Karpas-422 (cell line): ENCODE results near the gene ART3. TPM values are rescaled to one million over a fixed set of nuclear protein-coding genes. Genes with fewer than 3 reads are reported as not detected.
"Not testable (repeated sequence)": the region's sequence is repeated elsewhere in the genome, so short reads cannot be mapped to it uniquely, and the experiment has no call there.

Experiments
- DNase-seq: peaks from one replicate; pipeline ENCODE4 v3.0.0-alpha.2; 2015
- H2AFZ ChIP-seq: fragments of 200-600 bp; sonication (generic); 2 replicates; pipeline ENCODE4 v1.6.1; 2014; ENCODE audit warnings: antibody characterized with exemption, low read length, mixed read lengths
- H3K27ac ChIP-seq: fragments of 200-600 bp; sonication (generic); 2 replicates; pipeline ENCODE4 v1.5.1; 2014; ENCODE audit warnings: mild to moderate bottlenecking, low read length, moderate library complexity
- H3K27me3 ChIP-seq: fragments of 200-600 bp; sonication (generic); 2 replicates; pipeline ENCODE4 v1.6.1; 2014; ENCODE audit warnings: low read length, mixed read lengths
- H3K36me3 ChIP-seq: fragments of 200-600 bp; sonication (generic); 2 replicates; pipeline ENCODE4 v1.6.1; 2014; ENCODE audit warnings: low read length, mixed read lengths; ENCODE audit not compliant: insufficient read depth
- H3K4me1 ChIP-seq: fragments of 200-600 bp; sonication (generic); 2 replicates; pipeline ENCODE4 v1.6.1; 2014; ENCODE audit warnings: mild to moderate bottlenecking, low read length, mixed read lengths
- H3K4me2 ChIP-seq: fragments of 200-600 bp; sonication (generic); 2 replicates; pipeline ENCODE4 v1.6.1; 2014; ENCODE audit warnings: low read length, low read depth, mild to moderate bottlenecking; ENCODE audit not compliant: poor library complexity, severe bottlenecking
- H3K4me3 ChIP-seq: fragments of 200-600 bp; sonication (generic); 2 replicates; pipeline ENCODE4 v1.5.1; 2014; ENCODE audit warnings: mild to moderate bottlenecking, antibody characterized with exemption, low read length, mixed read lengths
- H3K79me2 ChIP-seq: fragments of 200-600 bp; sonication (generic); 2 replicates; pipeline ENCODE4 v1.6.1; 2014; ENCODE audit warnings: mild to moderate bottlenecking, low read length, mixed read lengths
- H3K9ac ChIP-seq: fragments of 200-600 bp; sonication (generic); 2 replicates; pipeline ENCODE4 v1.6.0; 2014; ENCODE audit warnings: low read length
- H3K9me2 ChIP-seq: fragments of 200-600 bp; sonication (generic), shearing (Covaris generic); replicated peaks from 2 replicates; pipeline ENCODE4 v1.6.0; 2014; ENCODE audit warnings: mild to moderate bottlenecking, low read length, moderate library complexity; ENCODE audit not compliant: insufficient read depth
- H3K9me3 ChIP-seq: fragments of 300-700, 200-600 bp; sonication (generic); 2 replicates; pipeline ENCODE4 v1.6.1; 2014; ENCODE audit warnings: low read length, mixed read lengths
- H4K20me1 ChIP-seq: fragments of 200-600 bp; sonication (generic); 2 replicates; pipeline ENCODE4 v1.6.1; 2014; ENCODE audit warnings: mild to moderate bottlenecking, antibody characterized with exemption, low read length, low read depth; ENCODE audit not compliant: insufficient read depth
- total RNA-seq: library from RNA; depleted of rRNA; stranded (reverse); fragments of >200 nt; shearing (Covaris generic); gene quantifications from 2 replicates; pipeline ENCODE4 v1.2.3, GENCODE V29; 2014; ENCODE audit warnings: low replicate concordance

Gene ART3
- total RNA-seq, 1 experiment from 2014 or later: not detected

GRCh38 chr4:76044686-76045085 is 29.8 kb upstream of the ART3 start:
- not testable (repeated sequence) for H3K4me1 ChIP-seq, H3K79me2 ChIP-seq, H2AFZ ChIP-seq, H4K20me1 ChIP-seq, H3K4me2 ChIP-seq, H3K27ac ChIP-seq, H3K9me2 ChIP-seq, H3K9ac ChIP-seq, DNase-seq, H3K36me3 ChIP-seq, H3K27me3 ChIP-seq, H3K9me3 ChIP-seq, H3K4me3 ChIP-seq

GRCh38 chr4:76049860-76050416 is 24.6 kb upstream of the ART3 start:
- not testable (repeated sequence) for H4K20me1 ChIP-seq, H3K36me3 ChIP-seq, DNase-seq, H3K4me3 ChIP-seq, H3K27ac ChIP-seq, H3K9ac ChIP-seq, H3K4me1 ChIP-seq, H3K9me3 ChIP-seq, H3K9me2 ChIP-seq, H3K27me3 ChIP-seq, H3K4me2 ChIP-seq, H2AFZ ChIP-seq, H3K79me2 ChIP-seq

GRCh38 chr4:76050560-76051050 is 23.9 kb upstream of the ART3 start:
- not testable (repeated sequence) for H3K9ac ChIP-seq, H3K79me2 ChIP-seq, H3K27me3 ChIP-seq, H3K9me2 ChIP-seq, H2AFZ ChIP-seq, H4K20me1 ChIP-seq, H3K4me3 ChIP-seq, H3K9me3 ChIP-seq, H3K27ac ChIP-seq, DNase-seq, H3K4me2 ChIP-seq, H3K36me3 ChIP-seq
- H3K4me1 ChIP-seq: peaks cover 11% of the 10 kb centered on the region

- Histone ChIP-seq H3K9me2 (no peaks in the 10 kb centered on the region), H3K4me1 (peaks cover 14% of the 10 kb centered on the region), H3K79me2 (no peaks in the 10 kb centered on the region), H3K4me2 (no peak overlapping the region), H3K27me3 (no peaks in the 10 kb centered on the region), H3K9ac (no peak overlapping the region), H4K20me1 (no peaks in the 10 kb centered on the region), H3K9me3 (no peaks in the 10 kb centered on the region), H3K36me3 (no peaks in the 10 kb centered on the region), H3K4me3 (no peak overlapping the region), H2AFZ (no peak overlapping the region), H3K27ac (no peak overlapping the region)
- DNase-seq: no peak
Observed at GRCh38 chr4:76053730-76054129, 20.8 kb upstream of the ART3 start.

GRCh38 chr4:76055016-76055415 is 19.5 kb upstream of the ART3 start:
- H3K79me2 ChIP-seq: no peaks in the 10 kb centered on the region
- H2AFZ ChIP-seq: 0 out of 2 replicates have a peak overlapping the region, but pooled peaks have one; percentile 5
- peak overlapping the region; percentile 25 for H3K4me2 ChIP-seq
- peak; percentile 59 for DNase-seq
- H3K9me3 ChIP-seq: no peaks in the 10 kb centered on the region
- H3K27ac ChIP-seq: peak overlapping the region; percentile 19; the same call in 1 of the 2 replicates
- H3K4me3 ChIP-seq: peak overlapping the region; percentile 9; the same call in 1 of the 2 replicates
- H3K27me3 ChIP-seq: no peaks in the 10 kb centered on the region
- H3K4me1 ChIP-seq: peaks cover 14% of the 10 kb centered on the region
- H3K36me3 ChIP-seq: no peaks in the 10 kb centered on the region
- H3K9ac ChIP-seq: peak overlapping the region; percentile 24; the same call in 1 of the 2 replicates
- H3K9me2 ChIP-seq: no peaks in the 10 kb centered on the region
- no peaks in the 10 kb centered on the region for H4K20me1 ChIP-seq

GRCh38 chr4:76055421-76055820 is 19.1 kb upstream of the ART3 start:
- Histone ChIP-seq H4K20me1 (no peaks in the 10 kb centered on the region), H3K4me3 (peak overlapping the region; percentile 9; the same call in 1 of the 2 replicates), H3K4me1 (peaks cover 14% of the 10 kb centered on the region), H3K9me3 (no peaks in the 10 kb centered on the region), H3K79me2 (no peaks in the 10 kb centered on the region), H2AFZ (0 out of 2 replicates have a peak overlapping the region, but pooled peaks have one; percentile 5), H3K4me2 (peak overlapping the region; percentile 25), H3K9me2 (no peaks in the 10 kb centered on the region), H3K27ac (peak overlapping the region; percentile 19; the same call in 1 of the 2 replicates), H3K36me3 (no peaks in the 10 kb centered on the region), H3K27me3 (no peaks in the 10 kb centered on the region), H3K9ac (peak overlapping the region; percentile 24; the same call in 1 of the 2 replicates)
- DNase-seq: no peak

- no peak overlapping the region for H3K4me3 ChIP-seq
- H3K4me2 ChIP-seq: no peak overlapping the region
- no peaks in the 10 kb centered on the region for H3K79me2 ChIP-seq
- DNase-seq: no peak
- H3K27ac ChIP-seq: no peak overlapping the region
- no peaks in the 10 kb centered on the region for H3K9me2 ChIP-seq
- H3K9me3 ChIP-seq: no peaks in the 10 kb centered on the region
- H3K4me1 ChIP-seq: peaks cover 23% of the 10 kb centered on the region
- no peaks in the 10 kb centered on the region for H3K27me3 ChIP-seq
- no peaks in the 10 kb centered on the region for H4K20me1 ChIP-seq
- H3K9ac ChIP-seq: no peak overlapping the region
- no peaks in the 10 kb centered on the region for H3K36me3 ChIP-seq
- no peak overlapping the region for H2AFZ ChIP-seq
Observed at GRCh38 chr4:76058302-76058701, 16.2 kb upstream of the ART3 start.

- H3K36me3 ChIP-seq: no peaks in the 10 kb centered on the region
- no peak overlapping the region for H3K27ac ChIP-seq
- H3K9ac ChIP-seq: no peak overlapping the region
- no peak overlapping the region for H3K4me2 ChIP-seq
- no peak overlapping the region for H3K4me3 ChIP-seq
- H3K27me3 ChIP-seq: no peaks in the 10 kb centered on the region
- no peaks in the 10 kb centered on the region for H3K9me3 ChIP-seq
- H3K9me2 ChIP-seq: no peaks in the 10 kb centered on the region
- no peaks in the 10 kb centered on the region for H3K79me2 ChIP-seq
- H4K20me1 ChIP-seq: no peaks in the 10 kb centered on the region
- H2AFZ ChIP-seq: no peak overlapping the region
- no peak for DNase-seq
- H3K4me1 ChIP-seq: peaks cover 23% of the 10 kb centered on the region
Observed at GRCh38 chr4:76058888-76059426, 15.6 kb upstream of the ART3 start.
